ENCODE results near the gene SPP1.

The SPP1 gene

DNA sequence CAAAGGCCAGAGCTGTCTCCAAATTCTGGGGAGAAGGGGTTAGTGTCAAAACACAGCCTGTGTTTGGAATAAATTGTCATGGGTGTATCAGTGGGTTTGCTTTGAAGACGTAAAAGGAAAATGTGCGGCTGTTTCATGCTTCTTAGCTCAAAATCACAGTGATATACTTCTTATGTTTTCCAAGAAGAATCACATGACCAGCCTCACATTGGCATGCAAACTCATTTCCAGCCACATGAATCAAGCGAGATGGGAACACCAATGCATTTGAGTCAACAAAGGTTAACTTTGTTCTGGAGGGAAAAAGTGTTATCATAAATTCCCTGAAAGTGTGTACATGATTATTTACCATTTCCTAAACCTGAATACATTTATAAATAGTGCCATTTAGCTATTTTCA is 19.0 kb upstream of the SPP1 start:
- DNase-seq, result no peak

DNA sequence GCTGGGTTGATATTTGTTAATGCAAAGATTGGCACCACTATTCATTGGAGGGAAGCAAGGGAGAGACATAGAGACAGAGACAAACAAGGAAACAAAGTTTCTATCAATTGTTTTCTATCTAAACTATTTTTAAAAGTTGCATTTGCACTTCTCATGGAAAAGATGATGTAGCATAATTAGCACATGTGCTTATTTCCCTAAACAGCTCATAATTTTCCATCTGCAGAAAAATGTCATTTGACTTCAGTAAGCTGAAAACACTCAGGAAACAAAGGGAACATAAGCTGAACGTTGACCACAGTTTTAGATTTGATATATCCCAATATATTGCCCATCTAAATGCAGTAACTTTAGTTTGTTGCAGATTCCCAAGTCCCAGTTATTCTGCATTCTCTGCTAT is 18.5 kb upstream of the SPP1 start:
- DNase-seq, result no peak

DNA sequence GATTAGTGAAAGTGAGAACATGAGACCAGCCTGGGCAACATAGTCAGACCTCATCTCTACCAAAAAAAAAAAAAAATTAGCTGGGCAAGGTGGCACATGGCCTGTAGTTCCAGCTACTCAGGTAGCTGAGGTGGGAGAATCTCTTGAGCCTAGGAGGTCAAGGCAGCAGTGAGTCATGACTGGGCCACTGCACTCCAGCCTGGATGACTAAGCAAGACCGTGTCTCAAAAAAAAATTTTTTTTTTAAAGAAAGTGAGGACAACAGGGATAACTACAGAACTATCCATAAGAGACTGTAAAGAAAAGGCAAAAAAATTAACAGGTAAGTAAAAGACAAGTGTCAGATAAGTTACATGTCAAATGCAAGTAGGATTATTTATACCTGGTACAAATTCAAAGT is 13.5 kb upstream of the SPP1 start:
- no peak for DNase-seq

DNA sequence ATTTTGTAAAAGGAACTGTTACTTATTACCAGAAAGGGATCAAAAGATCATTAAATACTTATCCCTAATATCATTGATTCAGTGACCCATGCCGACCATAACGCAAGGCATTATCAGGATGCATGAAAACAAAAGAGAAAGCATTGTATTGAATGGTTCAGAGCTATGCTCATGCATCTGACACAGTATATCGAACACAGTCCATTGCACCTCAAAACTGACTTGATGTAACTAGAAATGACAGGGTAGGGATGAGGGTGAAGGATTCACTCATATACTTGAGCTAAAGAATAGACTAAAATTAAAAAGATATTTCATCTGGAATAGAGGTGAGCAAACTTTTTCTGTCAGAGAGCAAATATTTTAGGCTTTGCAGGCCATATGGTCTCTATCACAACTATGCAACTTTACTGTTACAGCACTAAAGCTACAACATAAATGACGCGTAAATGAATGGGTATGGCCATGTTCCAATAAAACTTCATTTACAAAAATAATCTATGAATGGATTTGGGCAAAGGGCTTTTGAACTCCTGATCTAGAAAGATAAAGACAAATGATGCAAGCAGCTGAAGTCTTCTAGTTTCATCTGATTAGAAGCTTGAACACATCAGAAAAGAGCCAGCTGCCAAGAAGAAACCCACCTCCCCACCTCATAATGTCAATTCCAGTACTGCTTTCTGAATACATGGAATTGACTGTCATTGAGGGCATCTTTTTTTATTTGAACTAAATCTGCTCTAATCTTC is 12.9 kb upstream of the SPP1 start:
- DNase-seq, result no peak

DNA sequence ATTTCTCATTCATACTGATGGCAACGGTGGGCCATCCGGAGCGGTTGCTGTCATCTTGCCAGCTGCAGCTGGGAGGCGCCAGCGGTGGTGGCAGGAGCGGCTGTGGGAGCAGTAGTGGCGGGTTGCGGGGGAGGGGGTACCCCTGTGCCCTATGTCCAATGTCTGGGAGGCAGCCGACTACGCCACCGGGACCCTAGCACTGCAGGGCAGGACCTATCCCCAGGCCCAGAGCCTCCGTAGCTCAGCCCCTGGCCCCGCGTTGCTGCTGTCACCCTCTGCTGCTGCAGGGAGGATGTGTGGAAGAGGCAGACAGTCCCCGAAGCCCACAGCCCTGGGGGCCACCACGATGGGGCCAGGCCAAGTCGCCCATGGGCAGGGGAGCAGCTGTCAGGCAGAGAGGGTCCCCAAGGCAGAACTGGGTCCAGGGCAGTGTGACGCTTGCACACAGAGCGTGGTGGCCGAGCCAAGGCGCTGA is 10.0 kb upstream of the SPP1 start:
- DNase-seq, result no peak

DNA sequence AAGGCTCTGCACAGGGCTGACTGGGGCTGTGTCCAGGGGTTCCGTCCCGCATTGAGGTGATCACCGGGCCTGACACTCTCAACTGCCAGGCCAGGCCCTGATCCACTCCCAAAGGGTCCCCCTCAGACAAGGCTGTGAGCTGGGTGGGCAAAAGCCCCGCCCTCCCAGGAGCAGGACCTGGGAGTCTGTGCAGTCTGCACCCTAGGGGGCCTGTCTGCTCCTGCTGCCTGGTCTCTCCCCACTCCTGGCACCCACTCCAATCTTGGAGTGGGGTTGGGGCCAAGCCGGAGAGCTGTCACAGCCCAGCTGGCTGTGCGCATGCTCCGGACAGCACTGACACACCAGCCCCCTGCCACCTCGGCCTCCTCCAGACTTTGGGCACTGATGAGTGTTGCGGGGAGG is 9.4 kb upstream of the SPP1 start:
- no peak for DNase-seq

DNA sequence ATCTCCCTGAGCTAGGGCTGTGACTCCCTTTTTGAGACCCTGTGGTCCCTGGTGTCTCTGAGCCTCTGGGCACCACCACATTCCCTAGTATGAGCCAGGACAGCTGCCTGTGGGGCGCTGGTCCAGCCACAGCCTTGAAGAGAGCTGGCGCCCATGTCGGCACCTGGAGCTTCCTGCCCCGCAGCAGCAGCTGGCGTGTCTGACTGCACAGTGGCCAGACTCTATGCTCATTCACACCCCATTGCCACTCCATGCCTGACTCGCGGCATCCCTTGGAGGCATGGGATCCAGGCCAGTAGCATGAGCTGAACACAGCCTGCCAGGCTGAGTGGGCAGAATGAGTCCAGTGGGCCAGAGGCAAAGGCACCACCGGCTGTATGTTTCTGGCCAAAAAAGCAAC is 8.3 kb upstream of the SPP1 start:
- DNase-seq, result no peak

DNA sequence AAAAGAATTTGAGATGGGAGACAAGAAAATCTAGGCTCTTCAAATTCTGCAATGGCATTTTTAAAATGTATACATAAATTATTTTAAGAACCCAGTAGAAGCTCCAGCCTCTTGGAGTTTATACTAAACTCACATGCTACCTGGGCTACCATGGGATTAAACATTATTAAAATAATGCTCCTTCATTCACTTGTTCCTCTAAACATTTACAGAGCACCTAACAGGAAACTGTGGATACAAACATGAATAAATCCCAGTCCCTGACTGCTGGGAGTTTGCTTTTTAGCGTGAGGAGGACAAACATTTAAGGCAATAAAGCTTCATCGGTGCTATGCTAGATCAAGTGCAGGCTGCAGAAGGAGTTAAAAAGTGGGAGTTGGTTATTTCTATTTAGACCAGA is 5.4 kb upstream of the SPP1 start:
- DNase-seq, result no peak

DNA sequence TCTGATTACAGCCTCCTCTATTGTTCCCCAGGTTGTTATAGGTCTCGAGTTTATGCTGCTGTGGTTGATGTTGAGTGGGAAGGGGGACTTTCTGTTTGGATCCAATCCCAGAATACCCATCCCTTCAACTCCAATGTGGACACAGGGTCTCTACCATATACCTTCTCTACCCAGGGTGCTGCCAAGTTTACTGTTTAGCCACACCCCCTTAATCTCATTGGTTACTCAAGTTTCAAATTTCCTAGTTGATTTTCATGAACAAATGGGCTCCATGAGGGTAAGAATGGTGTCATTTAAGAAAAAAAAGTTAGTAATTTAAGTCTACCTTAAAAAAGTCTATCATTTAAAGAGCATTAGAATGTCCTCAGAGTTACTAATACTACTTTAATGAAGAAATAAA is 3.6 kb upstream of the SPP1 start:
- DNase-seq, result no peak

DNA sequence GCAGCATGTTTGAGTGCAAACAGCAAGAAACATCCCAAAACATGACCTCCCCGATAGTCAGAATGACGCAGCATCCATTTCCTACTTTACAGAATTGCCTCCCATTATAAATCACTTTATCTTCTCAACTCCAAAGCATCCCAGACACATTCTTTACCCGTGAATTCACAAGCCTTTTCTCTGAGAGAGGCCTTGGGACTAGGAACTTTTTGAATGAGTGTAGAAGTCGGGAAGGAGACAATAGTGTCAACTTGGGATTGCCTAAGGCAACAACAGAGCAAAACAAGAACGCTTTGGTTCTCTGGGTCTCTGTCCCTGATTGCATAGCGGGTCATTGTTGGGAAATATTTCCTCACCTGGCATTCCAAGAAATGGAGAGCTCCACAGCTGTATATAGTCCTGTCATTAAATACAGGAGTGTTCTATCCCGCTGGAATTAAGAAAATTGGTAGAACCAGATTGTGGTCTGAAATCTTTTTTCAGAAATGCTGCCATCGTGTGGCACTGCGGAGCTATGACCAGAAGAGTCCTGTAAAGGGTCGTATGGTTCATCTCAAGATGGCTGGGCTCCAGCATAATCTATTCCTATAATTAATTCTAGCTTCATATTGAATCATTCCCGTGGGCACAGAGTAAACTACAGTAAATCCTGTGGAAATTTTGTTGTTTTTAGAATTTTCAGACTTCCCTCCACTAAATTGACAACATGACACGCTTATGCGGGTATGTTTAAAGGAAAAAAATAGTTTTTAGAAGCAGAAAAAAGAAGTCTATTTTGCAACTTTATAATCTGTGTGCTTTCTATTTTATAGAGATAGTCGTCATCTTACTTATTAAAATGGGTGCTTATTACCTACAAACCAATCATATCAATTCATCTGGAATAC is 2.0 kb upstream of the SPP1 start:
- DNase-seq, result peak; percentile 69 to 70

DNA sequence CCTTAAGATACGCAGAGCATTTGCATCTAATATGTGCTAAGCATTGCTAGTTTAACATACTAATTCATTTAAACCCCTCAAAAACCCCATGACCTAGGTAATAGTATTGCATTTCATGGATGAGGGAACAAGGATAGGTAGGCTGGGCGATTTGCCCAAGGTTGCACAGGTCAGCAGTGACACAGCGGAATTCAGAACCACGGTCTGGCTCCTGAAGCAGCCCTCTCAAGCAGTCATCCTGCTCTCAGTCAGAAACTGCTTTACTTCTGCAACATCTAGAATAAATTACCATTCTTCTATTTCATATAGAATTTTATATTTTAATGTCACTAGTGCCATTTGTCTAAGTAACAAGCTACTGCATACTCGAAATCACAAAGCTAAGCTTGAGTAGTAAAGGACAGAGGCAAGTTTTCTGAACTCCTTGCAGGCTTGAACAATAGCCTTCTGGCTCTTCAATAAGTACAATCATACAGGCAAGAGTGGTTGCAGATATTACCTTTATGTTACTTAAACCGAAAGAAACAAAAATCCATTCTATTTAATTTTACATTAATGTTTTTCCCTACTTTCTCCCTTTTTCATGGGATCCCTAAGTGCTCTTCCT is 555 bp upstream of the SPP1 start:
- no peak for DNase-seq

DNA sequence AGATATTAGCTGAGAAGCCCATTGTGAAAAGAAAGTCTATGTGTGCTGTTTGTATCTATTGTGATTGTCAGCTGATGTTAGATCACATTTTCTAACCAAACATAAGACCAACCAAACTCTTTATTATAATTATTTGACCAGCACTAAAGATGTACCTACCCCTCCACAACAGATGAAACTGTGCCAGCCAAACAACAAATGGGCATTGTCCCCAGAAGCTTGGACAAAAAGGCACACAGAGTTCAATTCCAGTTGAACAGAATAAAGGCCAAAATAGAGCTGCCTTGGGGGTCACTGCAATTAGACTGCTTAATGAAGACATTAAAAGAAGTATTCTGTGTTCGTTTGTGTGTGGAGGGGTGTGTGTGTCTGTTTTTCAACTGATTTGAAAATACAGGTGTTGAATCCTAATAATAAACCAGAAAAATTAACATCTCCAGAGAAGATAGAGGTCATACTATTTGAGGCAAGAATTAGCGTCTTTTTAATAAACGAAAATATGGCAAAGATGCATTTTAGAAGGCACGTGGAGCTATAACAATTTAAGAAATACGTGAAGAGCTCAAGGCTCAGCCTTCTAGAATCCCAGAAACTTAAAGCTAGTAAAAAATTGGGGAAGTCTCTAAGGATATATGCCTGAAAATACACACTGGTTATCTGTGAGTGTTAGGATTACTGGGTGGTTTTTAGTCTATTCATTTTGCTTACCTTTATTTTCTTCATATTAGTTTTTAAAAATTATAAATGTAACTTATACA is 2.2 kb downstream of the SPP1 start:
- DNase-seq, result no peak

DNA sequence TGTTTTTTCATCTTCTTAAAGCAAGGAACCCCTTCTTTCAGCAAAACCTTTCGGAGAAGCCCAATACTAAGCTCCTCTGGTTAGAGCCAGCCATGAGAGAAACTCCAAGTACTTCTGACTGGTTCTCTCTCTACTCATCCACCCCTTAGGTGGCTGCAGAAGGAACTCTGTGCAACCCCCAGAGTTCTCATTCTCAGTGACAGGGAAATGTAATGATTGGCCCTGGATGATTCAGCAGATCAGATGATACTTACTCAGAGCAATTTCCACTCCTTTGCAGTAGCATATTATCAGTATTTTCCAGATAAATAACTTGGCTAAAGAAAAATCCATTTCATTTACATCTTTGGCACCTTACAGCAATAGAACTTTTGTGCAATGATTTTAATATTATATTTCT is 3.2 kb downstream of the SPP1 start:
- peak; percentile 70 to 83 for DNase-seq

DNA sequence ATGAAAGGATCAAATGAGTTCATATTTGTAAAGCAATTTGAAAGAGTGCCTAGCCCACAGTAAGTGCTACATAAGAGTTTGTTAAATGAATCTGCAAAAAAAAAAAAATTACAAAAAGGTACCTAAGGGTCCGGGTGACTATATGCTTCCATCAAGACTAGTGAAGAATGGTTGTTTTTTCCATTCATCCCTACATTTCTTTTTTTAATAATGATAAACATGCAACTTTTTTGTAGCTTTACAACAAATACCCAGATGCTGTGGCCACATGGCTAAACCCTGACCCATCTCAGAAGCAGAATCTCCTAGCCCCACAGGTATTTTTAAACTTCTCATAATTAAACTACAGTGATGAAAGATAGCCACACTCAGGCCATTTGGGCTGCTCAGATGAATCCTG is 4.3 kb downstream of the SPP1 start:
- no peak for DNase-seq

DNA sequence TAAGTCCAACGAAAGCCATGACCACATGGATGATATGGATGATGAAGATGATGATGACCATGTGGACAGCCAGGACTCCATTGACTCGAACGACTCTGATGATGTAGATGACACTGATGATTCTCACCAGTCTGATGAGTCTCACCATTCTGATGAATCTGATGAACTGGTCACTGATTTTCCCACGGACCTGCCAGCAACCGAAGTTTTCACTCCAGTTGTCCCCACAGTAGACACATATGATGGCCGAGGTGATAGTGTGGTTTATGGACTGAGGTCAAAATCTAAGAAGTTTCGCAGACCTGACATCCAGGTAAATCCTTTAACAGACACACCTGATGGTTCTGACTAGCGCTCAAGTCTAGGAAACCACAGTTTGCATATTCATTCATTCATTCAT is 6.0 kb downstream of the SPP1 start:
- no peak for DNase-seq

DNA sequence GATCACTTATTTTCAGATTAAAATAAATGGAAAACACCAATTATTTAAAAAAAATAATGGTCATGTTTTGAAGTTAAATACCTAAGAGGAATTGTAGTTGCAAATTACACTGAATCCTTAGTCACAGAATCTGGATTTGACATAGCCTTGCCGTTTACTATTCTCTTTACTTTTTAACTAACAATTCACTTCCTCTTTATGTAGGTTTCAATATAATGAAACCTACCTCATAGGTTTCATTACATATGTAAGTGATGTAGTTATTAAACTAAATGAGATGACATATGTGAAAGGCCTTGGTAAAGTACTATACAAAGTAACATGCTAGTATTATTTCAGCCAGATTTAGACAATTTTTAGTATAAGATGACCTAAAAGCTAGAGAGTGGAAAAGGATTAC is 6.5 kb downstream of the SPP1 start:
- DNase-seq, result no peak

DNA sequence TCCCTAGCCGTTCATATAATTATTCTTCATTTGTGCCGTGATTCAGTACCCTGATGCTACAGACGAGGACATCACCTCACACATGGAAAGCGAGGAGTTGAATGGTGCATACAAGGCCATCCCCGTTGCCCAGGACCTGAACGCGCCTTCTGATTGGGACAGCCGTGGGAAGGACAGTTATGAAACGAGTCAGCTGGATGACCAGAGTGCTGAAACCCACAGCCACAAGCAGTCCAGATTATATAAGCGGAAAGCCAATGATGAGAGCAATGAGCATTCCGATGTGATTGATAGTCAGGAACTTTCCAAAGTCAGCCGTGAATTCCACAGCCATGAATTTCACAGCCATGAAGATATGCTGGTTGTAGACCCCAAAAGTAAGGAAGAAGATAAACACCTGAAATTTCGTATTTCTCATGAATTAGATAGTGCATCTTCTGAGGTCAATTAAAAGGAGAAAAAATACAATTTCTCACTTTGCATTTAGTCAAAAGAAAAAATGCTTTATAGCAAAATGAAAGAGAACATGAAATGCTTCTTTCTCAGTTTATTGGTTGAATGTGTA is 7.0 kb downstream of the SPP1 start:
- DNase-seq, result peak in 1 of 2 donors; percentile 15

DNA sequence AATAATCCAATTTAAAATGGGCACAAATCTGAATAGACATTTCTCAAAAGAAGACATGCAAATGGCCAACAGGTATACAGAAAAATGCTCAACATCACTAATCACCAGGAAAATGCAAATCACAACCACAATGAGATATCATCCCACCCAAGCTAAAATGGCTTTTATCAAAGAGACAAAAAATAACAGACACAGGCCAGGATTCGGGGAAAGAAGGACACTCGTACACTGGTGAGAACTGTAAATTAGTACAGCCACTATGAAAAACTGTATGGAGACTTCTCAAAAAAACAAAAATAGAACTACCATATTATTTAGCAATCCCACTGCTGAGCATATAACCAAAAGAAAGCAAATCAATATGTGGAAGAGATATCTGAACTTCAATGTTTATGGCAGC is 8.5 kb downstream of the SPP1 start:
- DNase-seq, result no peak

DNA sequence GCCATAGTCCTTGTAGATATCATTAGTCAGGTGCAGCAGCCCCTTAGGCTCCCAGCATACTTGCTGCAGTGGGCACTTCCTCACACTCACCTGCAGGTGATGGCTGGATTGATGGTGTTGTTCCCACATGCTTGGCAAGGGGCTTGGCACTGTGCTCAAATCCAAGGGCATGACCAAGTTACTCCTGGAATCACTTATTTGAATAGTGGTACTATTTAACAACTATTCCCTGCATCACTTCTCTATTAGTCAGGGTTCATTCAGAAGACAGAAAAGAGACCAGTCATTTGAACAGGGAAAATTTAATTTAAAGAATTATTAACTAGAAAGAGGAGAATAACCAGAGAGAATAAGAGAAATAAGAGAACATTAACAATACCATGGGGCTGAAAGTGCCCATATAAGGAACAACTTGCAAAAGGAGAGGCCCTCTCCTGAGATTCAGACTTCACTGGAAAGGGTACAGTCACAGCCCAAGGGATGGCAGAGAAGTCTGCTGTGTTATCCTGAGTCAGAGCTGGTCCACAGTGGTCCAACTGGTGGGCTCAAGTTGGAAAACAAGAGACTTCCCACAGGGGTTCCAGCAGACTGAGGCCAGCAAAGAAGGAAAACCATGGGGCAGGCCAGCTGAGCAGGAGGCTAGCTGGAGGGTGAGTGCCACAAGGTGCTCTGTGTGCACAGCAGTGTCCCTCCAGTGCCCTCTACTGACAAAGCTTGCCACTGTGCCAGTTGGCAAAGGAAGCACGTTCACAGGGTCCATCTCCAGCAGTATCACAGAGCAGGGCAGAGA is 9.8 kb downstream of the SPP1 start:
- peak; percentile 53 to 79 for DNase-seq

DNA sequence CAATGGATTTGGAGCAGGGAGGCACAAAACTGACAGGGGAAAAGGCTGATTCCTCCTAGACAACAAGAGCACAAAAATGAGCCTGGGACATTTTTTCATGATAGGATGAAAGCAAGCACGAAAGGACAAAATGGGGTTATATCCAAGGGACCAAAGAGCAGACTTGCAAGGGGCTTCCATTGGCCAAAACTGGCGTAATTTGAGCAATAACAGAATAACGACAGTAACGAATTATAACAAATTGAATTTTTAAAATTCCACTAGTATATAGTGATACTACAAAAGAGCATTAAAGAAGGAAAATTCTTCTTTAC is 10.3 kb downstream of the SPP1 start:
- DNase-seq, result no peak

DNA sequence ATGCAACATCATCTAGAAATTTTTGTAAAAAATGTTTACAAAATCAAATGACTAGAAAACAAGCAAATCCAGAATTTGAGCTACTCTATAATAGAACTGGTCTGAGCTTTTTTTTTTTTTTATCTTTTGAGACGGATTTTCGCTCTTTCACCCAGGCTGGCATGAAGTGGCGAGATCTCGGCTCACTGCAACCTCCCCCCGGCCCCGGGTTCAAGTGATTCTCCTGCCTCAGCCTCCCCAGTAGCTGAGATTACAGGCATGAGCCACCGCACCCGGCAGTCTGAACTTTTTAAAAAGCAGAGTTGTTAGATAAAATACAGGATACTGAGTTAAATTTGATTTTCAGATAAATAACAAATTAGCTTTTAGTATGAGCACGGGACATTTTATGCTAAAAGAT is 11.0 kb downstream of the SPP1 start:
- DNase-seq, result no peak

DNA sequence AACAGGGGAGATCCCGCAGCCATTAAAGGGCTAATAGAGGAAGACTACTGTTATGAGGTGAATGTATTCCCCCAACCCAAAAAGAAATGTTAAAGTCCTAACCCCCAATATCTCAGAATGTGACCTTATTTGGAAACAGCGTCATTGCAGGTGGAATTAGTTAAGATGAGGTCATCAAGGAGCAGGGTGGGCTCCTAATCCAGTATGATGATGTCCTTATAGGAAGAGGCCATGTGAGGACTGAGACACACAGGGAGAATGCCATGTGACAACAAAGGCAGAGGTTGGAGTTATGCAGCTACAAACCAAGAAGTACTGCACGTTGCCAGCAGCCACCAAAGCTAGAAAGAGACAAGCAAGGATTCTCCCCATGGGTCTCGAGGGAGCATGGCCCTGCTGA is 14.3 kb downstream of the SPP1 start:
- DNase-seq, result no peak

Measured in inflammatory macrophage (primary cell).